Hematopoietic multipotent progenitor cell treated with erythropoietin and hydrocortisone succinate and interleukin-3 and kit ligand, for 8 days (in vitro differentiated cells): ENCODE data around the gene YAF2.

Experiments
- DNase-seq: peaks from one replicate; pipeline ENCODE4 v3.0.0-alpha.2; 2015

Gene YAF2

GRCh38 chr12:42141981-42142606 lies 96.0 kb downstream of the YAF2 start:
- peak; percentile 56 for DNase-seq

GRCh38 chr12:42140901-42141300 lies 97.1 kb downstream of the YAF2 start:
- DNase-seq, result no peak

GRCh38 chr12:42135259-42135814 lies 102.7 kb downstream of the YAF2 start:
- no peak for DNase-seq

- no peak for DNase-seq
Measured at GRCh38 chr12:42130672-42131402, 107.2 kb downstream of the YAF2 start.

- DNase-seq, result peak; percentile 73
Measured at GRCh38 chr12:42129595-42130204, 108.3 kb downstream of the YAF2 start.

GRCh38 chr12:42128888-42129287 lies 109.2 kb downstream of the YAF2 start:
- DNase-seq, result no peak

GRCh38 chr12:42128327-42128726 lies 109.7 kb downstream of the YAF2 start:
- peak; percentile 12 for DNase-seq

- DNase-seq, result no peak
Measured at GRCh38 chr12:42126963-42127362, 111.1 kb downstream of the YAF2 start.

- DNase-seq, result no peak
Measured at GRCh38 chr12:42125388-42125767, 112.7 kb downstream of the YAF2 start.

GRCh38 chr12:42124764-42125387 lies 113.2 kb downstream of the YAF2 start:
- DNase-seq, result no peak

GRCh38 chr12:42119085-42119633 lies 118.9 kb downstream of the YAF2 start:
- DNase-seq, result no peak

- no peak for DNase-seq
Measured at GRCh38 chr12:42118136-42118879, 119.7 kb downstream of the YAF2 start.

- no peak for DNase-seq
Measured at GRCh38 chr12:42109031-42109430, 129.0 kb downstream of the YAF2 start.
